Measurements from ENCODE around the gene TAP1. TPM values are rescaled to one million over a fixed set of nuclear protein-coding genes. Genes with fewer than 3 reads are reported as not detected.
A peak's percentile ranks its signal among the peaks of the same experiment; 100 is the strongest.

TAP1 gene
- total RNA-seq, 1 experiment from 2014 or later: 12.1 TPM

DNA sequence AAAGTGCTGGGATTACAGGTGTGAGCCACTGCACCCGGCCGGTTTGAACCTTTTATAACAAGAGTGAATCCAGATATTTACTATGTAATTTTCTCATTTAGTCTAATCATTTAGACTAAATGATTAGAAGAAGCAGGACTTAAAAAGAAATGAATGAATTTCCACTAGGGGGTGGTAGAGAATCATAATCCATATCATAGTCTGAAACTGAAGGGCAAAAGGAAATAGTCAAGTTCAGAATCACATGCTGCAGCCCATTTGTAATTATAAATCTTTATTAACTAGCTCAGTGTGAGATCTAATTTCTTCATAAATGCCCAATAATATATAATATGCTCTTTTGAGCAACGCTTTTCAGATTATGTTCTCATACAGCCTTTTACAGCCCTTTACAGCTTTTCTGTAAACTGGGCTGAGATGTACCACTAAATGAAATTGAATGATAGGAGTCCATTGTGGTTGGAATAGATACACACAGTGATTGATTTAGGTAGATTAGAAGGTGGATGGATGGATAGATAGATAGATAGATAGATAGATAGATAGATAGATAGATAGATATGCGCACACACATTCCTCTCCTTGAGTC, 32.3 kb upstream of the TAP1 start:
- Histone ChIP-seq H4K20me1 (ENCODE audit: control insufficient read depth, insufficient read depth, insufficient read length) (no peaks in the 10 kb centered on the region), H3K14ac (ENCODE audit: insufficient read depth, low read length) (no peak overlapping the region), H3K27me3 (ENCODE audit: insufficient read depth, low read length) (no peaks in the 10 kb centered on the region), H3K56ac (ENCODE audit: insufficient read length, low read depth, low read length) (no peak overlapping the region), H3K18ac (ENCODE audit: insufficient read length, low read depth, low read length) (no peak overlapping the region), H4K91ac (ENCODE audit: insufficient read length, low read depth, low read length) (no peak overlapping the region), H3K79me2 (ENCODE audit: insufficient read depth, low read length) (no peaks in the 10 kb centered on the region), H2AK5ac (ENCODE audit: insufficient read length, low read length) (no peak overlapping the region), H3K4me2 (ENCODE audit: insufficient read depth, insufficient read length, low read length) (no peak overlapping the region), H2BK20ac (ENCODE audit: low read depth, low read length, poor library complexity, severe bottlenecking) (no peak overlapping the region), H3K4me1 (ENCODE audit: insufficient read depth, low read length) (no peaks in the 10 kb centered on the region), H4K5ac (ENCODE audit: insufficient read length, low read depth, low read length) (no peak overlapping the region), H2BK15ac (ENCODE audit: low read depth, low read length) (no peak overlapping the region), H4K8ac (replicated peaks; ENCODE audit: insufficient read length, low read depth, low read length) (no peak overlapping the region), H3T11ph (ENCODE audit: low read length) (no peak overlapping the region), H3K9me3 (ENCODE audit: control insufficient read depth, low read depth, low read length) (no peaks in the 10 kb centered on the region), H3K9ac (ENCODE audit: extremely low read depth, insufficient read length, low read length) (no peak overlapping the region), H3K23ac (ENCODE audit: insufficient read length, low read depth, low read length) (no peak overlapping the region), H3K23me2 (ENCODE audit: insufficient read length, low read depth, low read length, poor library complexity, severe bottlenecking) (no peaks in the 10 kb centered on the region), H2BK5ac (ENCODE audit: insufficient read length, low read length) (no peak overlapping the region), H2BK120ac (ENCODE audit: low read depth, low read length, poor library complexity, severe bottlenecking) (no peak overlapping the region), H2AFZ (ENCODE audit: low read length) (no peak overlapping the region), H3K4ac (ENCODE audit: low read depth, low read length) (no peak overlapping the region), H3K27ac (ENCODE audit: insufficient read length, low read depth, low read length) (no peak overlapping the region), H3K79me1 (ENCODE audit: insufficient read depth, low read depth, low read length, poor library complexity, severe bottlenecking) (no peaks in the 10 kb centered on the region), H2BK12ac (ENCODE audit: insufficient read length, low read depth, low read length) (no peak overlapping the region)
- Mint-ChIP-seq H3K27me3 (ENCODE audit: low read depth) (peaks cover 11% of the 10 kb centered on the region; the same call in 1 of the 2 replicates), H3K27ac (no peak overlapping the region), H3K4me1 (peaks cover 0 to 2% of the 10 kb centered on the region in 2 experiments; a peak in 1 of 4 replicates), H3K4me3 (no peak overlapping the region), H3K36me3 (ENCODE audit: insufficient read depth in 1 of 3, low read depth in 3 of 3) (no peaks in the 10 kb centered on the region), H3K9me3 (no peaks in the 10 kb centered on the region; a peak in 1 of 5 replicates)
- TF ChIP-seq, protein P1, sequence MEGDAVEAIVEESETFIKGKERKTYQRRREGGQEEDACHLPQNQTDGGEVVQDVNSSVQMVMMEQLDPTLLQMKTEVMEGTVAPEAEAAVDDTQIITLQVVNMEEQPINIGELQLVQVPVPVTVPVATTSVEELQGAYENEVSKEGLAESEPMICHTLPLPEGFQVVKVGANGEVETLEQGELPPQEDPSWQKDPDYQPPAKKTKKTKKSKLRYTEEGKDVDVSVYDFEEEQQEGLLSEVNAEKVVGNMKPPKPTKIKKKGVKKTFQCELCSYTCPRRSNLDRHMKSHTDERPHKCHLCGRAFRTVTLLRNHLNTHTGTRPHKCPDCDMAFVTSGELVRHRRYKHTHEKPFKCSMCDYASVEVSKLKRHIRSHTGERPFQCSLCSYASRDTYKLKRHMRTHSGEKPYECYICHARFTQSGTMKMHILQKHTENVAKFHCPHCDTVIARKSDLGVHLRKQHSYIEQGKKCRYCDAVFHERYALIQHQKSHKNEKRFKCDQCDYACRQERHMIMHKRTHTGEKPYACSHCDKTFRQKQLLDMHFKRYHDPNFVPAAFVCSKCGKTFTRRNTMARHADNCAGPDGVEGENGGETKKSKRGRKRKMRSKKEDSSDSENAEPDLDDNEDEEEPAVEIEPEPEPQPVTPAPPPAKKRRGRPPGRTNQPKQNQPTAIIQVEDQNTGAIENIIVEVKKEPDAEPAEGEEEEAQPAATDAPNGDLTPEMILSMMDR (conservative IDR thresholded peaks at IDR 0.05): peak; percentile 70
- WGBS (ENCODE audit: extremely low coverage, insufficient read length, low lambda C conversion rate): no CpG with 5 or more reads among the region's 4 CpGs
- no peak for DNase-seq
